Activated T-helper 9 cell treated with anti-CD3 and anti-CD28 coated beads, Interleukin-2, amount 50 U/mL, for 16 hours (primary cell): ENCODE data around the gene YBEY.
"Not testable (repeated sequence)": the region's sequence is repeated elsewhere in the genome, so short reads cannot be mapped to it uniquely, and the experiment has no call there.

Experiments
- DNase-seq: peaks from one replicate; pipeline ENCODE4 v3.0.0-alpha.2; 2020; ENCODE audit warnings: low read depth

Gene YBEY, protein sequence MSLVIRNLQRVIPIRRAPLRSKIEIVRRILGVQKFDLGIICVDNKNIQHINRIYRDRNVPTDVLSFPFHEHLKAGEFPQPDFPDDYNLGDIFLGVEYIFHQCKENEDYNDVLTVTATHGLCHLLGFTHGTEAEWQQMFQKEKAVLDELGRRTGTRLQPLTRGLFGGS

DNA sequence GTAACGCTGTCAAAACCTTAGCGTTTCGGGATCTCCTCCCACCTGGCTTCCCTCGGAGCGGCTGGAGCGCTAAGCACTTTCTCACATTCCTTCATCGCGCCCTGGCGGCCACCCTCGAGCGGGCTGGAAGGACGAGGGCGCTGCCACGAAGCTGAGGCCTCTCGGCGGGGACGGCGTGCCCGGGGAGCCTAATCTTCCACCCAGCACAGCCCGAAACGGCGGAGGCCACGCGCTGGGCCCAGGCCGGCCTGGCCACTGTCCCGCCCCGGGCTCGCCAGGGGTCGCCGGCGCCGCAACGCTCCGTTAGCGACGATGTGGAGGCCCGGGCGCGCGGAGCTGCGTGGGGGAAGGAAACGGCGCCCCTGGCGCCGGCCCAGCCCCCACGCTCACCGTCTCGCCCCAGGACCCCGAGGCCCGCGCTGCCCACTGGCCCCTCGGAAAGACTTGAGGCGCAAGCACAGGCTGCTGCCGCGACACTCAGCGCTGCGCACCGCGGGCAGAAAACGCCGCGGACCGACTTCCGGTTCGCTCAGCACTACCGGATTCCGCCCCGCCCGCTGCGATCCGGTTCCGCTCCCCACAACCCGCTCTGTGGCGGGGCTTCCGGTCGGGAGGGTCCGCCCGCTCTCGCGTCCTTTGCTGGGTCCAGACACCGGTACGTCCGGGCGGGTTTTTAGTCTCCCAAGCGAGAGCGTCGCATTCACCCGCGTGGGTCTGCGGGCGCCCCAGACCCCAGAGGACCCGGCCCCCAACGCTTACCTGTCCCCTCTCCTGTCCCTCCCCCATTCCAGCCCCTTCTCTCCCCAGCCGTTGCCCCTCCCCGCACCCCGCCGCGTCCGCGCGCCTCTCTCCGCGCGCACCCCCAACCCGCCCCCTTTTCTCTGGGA, at the start of gene YBEY:
TSS of gene YBEY (plus strand) at position 582 of the 887 bp plus-strand sequence. CDS start 572 bp downstream, outside the sequence.
- DNase-seq: peak; percentile 83

DNA sequence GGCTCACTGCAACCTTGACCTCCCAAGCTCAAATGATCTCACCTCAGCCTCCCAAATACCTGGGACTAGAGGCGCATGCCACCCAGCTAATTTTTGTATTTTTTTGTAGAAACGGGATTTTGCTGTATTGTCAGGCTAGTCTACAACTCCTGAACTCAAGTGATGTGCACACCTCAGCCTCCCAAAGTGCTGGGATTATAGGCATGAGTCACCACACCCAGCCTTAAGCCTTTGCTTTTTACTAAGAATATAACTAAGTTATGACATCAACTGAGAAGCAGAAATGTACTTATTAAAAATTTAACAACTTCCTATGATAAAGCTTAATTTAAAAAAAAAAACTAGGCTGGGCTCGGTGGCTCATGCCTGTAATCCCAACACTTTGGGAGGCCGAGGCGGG, 48.7 kb upstream of the YBEY start:
- no peak for DNase-seq

DNA sequence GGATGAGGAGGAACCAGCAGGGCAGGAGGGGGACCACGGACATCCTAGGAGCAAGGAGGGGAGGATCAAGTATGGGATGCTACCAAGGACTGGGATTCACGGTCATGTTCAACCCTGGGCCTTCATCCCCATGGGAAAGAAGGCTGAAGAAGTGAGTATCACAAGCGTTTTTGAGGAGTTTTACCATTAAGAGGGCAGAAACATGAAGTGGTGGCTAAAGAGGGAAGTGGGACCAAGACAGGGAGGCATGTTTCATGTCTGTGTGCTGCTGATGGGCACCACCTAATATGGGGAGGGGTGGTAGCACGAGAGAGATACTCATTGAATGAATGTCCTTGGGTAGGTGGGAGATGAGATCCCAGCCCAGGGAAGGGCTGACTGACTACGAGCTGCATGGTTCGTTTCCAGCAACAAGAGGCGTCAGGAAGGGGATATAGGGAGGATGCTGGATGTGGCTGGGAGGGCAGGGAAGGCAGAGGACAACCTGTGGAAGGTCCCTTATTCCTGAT, 46.3 kb upstream of the YBEY start:
- no peak for DNase-seq

DNA sequence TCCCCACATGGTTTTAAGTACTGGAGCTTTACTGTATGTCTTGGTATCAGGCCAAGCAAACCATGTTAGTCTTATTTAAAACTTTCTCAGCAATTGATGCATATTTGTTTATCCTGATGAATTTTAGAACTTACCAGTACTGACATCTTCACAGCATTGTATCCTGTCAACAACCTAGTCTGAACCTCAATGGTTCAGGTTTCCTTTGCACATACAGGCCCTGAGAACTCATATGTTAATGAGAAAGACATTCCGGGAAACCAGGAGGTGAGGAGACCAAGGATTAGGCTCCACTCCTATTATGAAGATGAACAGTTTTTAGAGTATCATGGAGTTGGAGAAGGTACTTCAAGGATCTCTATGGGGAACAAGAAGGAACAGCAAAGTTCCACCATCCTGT, 44.6 kb upstream of the YBEY start:
- DNase-seq: not testable (repeated sequence)

DNA sequence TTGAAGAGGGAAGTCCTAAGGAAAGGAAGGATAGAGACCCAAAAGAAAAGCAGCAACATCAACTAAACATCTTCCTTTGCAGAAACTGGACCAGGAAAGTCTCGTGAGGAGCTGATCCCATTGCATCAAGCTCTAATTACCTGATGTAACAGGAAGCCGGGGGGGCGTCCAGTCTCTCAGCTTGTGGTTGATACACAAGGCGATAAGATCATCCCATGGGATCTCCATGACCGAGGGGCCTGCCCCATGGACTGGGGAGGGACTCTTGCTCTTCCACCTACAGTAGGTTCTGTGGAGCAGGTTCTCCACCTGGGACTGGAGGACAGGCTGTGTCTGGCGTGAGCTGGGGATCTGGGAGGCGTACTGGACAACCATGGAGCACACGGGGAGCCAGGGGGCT, 42.8 kb upstream of the YBEY start:
- DNase-seq: no peak

DNA sequence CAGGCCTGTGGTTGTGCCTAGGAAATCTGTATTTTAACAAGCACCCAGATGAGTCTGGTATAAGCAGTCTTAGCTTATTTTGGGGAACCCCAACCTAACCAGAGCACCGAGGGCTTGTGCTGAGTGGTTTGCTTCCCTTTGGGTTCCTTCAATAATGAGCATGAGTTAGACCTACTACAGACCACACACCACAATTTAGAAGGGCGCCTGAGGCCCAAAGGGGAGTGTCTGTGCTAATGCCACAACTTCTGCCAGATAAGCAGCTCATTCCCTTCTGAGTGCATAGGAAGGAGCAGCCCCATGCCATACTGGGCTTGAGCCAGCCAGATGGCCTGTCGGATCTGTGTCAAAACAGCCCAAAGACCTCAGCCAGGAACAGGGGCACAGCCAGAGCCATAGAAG, 42.2 kb upstream of the YBEY start:
- no peak for DNase-seq

DNA sequence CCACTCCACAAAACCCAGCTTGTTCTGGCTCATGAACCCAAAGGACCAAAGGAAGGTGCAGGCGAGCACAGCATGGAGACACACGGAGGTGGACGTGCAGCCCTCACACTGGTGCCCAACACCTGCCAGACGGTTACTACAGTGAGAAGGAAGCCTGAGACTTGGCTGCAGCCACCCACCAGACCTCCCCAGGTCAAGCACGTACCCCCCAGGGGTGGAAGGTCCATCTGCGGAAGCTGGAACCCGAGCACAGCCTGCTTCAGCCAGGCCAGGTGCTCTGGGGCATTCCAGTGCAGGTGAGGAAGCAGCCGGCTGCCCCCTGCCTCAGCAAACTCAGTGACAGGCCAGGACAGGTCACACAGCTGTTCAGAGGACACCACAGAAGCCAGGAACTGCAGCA, 41.5 kb upstream of the YBEY start:
- DNase-seq: no peak

DNA sequence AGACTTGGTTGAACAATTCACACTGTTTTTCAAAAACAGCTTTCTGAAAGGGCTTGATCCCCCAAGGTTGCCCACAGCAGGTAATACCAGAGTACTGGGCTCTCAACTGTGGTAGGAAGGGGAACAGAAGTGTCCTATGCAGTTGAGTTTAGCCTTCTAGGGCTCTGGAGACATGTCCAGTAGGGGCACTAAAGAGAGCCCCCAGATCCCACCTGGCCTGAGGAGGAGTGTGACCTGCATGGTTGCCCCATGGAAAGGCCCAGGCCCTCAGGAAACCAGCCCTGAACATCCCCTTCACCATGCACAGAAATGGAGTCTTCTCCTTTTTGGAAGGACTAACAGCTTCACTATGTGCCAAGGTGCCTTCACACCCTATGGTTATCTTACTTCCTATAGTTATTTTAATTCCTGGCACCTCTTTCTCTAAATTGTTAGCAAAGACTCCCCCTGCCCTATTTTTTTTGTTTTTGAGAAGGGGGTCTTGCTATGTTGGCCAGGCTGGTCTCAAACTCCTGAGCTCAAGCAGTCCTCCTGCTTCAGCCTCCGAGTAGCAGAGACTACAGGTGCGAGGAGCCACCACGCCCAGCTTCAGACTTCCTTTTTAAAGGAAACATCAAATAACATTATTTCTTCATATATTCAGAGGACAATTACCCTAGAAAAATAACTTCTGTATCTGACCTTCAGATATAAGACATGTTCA, 40.8 kb upstream of the YBEY start:
- DNase-seq: no peak

DNA sequence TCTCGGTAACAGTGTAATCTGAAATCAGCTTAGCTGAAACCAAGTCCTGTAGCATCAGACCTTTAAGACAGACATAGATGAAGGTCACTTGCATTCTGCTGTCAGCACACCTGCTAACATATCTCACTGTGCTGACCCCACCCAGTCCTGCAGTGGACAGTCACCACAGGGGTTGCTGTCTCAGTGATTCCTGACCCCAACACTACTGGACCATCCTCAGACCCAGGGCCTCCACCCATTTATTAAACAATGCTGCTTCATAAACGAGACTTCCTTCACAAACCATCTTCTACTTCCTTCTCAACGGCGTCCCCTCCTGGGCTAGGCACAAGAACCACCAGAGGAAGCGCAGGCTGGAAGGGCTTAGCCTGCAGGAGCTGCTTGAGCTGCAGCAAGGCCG, 39.8 kb upstream of the YBEY start:
- DNase-seq: no peak

DNA sequence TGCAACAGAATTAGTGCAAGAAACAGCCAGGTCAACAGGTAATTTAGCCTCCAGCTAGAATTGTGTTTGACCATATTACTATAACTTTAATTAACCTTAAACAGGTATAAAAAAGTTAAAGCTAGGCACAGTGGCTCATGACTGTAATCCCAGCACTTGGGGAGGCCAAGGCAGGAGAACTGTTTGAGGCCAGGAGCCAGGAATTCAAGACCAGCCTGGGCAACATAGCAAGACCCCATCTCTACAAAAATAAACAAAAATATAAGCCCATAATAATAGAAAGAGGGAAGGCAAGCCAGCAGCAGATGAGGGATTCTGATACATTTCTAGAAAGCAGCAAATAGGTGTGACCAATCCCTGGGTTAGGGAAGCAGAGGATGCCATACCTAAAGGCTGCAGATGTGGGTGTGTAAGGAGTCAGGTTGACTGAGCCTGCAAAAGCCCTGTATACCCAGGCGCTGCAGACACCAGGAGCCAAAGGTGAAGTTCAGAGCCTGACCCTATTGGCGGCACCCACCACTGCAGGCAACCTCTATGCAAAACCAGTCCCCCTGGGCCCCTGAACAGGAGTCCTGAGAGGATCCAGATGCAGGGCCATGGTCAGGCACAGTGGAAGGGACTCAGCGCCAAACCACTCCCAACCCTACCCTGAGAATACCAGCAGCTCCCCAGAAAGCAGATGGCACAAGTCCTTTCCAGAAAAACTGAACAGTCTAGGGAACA, 38.3 kb upstream of the YBEY start:
- DNase-seq: no peak

DNA sequence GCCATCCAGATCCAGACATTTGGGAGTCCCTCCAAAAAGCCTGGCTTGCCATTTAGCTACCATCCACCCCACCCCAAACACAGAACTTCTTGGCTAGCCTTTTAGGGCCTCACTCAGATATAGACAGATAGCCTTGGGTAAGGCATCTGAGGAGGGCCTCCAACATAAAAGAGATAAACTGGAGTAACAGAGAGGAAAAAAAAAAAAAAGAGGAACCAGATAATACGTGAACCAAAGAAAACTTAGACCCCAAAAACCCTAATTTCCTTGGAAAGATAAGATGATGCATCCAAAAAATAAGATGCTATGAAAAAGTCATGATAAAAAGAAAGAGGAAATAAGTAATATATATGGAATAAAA, 37.7 kb upstream of the YBEY start:
- no peak for DNase-seq

DNA sequence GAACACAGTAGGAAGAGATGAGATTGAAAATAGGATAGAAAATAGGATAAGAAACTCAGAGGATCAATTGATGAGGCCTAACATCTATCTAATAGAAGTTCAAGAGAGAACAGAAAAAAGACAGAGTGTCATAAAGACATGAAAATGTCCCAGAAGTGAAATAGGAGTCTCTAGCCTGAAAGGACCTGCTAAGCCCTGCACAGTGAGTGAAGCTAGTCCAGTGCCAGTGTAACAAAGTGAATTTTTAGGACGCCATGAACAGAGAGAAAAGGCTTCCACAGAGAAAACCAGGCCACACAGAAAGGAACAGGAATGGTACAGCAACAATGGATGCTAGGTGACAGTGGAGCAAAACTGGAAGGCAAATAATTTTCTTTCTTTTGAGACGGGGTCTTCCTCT, 37.3 kb upstream of the YBEY start:
- DNase-seq: no peak

DNA sequence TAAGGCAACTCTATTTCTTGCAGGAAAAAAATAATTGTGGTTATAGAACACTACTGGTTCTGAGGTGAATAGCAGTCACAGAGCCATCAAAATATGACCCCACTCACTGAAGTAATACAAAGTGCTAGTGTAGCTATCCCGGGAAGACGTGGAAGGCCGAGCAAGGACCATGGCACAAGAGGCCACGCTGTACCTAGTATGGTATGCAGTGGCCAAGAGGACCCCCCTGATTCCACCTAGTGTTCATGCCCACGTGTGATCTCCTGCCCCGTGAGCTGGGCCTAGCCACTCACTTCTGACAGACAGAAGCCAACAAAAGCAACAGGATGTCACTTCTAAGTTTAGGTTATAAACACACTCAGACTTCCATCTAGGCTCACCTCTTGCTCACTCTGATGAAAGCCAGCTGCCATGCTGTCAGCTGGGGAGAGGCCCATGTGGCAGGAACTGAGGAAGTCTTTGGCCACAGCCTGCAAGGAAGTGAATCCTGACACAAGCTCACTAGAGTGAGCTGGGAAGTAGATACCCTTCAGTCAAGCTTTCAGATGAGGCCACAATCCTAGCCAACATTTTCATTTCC, 35.9 kb upstream of the YBEY start:
- DNase-seq: no peak

DNA sequence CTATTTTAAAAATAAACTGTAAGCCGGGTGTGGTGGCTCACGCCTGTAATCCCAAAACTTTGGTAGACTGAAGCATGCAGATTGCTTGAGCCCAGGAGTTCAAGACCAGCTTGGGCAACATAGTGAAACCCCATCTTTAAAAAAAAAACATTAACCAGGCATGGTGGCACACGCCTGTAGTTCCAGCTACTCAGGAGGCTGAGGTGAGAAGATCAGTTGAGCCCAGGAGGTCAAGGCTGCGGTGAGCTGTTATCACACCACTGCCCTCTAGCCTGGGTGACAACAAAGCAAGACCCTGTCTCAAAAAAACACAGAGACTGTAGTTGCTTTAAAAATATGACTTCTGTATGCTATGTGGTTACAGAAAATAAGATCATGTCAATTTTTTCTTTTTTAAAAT, 33.3 kb upstream of the YBEY start:
- DNase-seq: no peak

DNA sequence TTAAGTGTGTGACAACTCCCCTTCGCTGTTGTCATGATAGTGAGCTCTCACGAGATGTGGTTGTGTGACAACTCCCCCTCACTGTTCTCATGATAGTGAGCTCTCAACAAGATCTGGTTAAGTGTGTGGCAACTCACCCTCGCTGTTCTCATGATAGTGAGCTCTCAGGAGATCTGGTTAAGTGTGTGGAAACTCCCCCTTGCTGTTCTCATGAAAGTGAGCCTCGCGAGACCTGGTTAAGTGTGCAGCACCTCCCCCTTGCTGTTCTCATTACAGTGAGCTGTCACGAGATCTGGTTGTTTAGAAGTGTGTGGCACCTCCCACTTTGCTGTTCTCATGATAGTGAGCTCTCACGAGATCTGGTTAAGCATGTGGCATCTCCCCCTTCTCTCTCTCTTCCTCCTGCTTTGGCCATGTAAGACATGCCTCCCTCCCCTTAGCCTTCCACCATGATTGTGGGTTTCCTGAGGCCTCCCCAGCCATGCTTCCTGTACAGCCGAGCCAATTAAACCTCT, 32.5 kb upstream of the YBEY start:
- peak; percentile 17 for DNase-seq

DNA sequence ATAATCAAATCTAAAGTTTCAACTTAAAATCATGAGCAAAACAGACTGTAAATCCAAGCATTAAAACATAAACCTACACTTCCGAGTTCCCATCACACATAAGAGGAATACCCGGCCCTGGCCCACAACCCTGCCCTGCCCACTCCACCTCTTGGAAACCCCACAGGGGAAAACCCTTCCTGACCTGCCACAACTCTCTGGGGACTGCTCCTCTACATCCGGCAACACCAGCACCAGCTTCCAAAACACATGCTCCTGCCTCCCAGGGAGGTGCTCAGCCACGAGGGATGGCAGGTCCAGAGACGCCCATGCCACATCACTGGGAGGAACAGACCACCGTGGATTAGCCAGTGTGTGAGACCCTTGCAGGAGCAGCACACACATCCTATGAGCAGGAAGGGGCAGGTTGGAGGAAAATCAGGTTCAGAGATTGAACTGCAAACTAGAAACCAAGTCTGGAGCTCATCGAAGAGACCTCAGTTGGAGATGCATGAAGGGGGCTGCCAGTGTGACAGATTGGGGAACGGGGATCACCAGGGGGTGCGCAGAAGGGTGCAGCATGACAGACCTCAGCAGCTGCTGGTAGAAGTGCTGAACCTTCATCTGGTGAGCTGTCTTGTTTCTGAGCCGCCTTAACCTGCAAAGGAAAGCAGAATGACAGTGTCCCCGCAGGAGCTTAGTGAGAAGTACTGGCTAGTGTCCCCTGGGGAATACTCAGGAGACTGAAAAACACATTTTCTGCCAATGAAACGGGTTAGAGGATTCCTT, 31.8 kb upstream of the YBEY start:
- DNase-seq: no peak

DNA sequence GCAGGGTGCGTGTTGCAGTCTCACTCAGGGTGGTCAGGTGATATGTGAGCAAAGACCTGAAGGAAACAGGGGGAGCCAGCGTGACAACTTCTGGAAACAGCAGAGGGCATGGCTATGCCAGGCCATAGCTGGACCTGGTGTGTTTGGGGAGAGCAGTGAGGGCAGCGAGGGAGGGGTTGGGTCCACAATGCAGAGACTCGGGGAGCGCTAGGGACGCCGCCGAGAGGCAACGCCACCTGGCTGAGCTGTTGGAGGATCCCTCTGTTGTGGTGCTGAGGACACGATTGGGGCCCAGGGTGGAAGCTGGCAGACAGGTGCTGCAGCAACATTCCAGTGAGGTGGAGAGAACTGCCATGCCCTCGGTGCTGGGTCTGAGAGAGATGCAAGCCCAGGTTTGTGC, 31.0 kb upstream of the YBEY start:
- DNase-seq: no peak

DNA sequence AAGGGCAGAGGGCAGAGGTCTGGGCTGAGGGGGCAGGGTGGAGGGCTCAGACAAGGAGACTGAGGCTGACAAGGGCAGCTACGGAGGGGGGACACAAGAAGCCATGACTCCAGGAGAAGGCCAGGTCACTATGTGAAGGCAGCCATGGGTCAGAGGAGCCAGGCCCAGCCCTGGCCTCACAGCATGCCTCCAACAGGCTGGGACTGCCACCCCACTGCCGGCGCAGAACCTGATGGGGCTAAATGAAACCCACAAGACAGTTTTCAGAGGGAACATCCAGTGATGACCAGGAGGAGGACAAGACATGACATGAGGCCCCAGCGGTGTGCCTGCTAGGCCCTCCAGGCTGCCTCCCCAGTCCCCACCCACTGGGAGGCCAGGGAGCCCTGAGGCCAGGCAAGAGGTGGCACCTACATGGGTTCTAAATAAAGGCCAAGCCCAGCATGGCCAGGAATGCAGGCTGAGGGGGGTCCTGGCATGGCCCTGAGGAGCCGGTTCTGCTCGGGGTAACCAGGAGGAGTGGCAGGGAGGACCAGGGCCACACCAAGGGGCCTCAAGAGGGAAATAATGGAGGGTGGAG, 30.3 kb upstream of the YBEY start:
- DNase-seq: no peak

DNA sequence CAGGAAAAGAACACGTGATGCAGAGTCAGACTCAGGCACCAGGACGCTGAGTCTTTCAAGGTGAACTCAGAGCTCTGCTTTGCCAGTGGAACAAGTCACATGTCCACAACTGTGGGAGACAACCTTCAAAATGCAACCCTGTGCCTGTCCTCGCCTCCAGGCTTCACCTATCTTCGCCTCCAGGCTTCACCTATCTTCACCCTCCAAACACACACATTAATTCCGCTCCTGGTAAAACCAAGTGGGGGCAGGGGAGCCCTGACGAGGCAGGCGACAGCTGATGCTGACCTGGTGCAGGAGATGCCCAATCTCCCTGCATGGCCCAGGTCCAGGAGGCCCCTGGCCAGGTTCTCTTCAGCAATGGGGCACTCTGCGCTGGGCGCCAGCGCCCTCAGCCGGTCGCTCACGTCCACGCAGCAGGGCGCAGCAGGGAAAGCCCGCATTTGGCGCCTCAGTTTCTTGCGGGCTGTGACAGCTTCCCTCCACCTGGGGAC, 29.6 kb upstream of the YBEY start:
- no peak for DNase-seq

DNA sequence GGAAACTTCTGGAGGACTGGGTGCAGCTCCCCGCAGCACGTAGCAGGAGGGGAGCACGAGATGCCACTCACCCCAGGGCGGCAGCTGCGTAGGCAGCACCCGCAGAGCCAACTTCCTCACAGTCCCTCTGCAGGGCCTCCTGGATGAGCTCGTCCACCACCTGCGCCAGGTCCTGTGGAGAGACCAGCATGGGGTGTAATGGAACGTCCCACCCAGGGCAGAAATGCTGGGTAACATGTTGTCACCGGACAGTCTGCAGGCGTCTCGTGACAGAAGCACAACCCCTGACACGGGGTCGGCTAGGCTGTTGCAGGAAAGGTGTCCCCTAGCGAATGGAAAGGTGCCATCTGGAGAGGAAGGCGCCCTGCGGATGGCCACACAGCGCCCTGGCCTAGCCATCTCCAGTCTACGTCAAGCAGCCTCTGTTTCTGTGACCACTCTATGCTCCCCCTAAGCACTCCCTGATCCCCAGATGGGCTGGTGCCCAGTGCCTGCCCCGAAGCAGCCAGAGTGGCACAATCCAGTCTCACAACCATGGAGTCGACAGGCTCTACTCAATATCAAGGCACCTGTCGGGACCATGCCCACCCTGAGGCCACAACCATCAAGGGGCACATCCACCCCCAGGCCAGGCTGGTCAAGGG, 22.0 kb upstream of the YBEY start:
- DNase-seq: no peak
